ENCODE measurements around the gene ERG28. TPM values are rescaled to one million over a fixed set of nuclear protein-coding genes. Genes with fewer than 3 reads are reported as not detected.

The ERG28 gene
- total and polyA plus RNA-seq, 2 donors (not counting 1 experiment from before 2014, with no cell fraction given), result 13.5 to 43.9 TPM

DNA sequence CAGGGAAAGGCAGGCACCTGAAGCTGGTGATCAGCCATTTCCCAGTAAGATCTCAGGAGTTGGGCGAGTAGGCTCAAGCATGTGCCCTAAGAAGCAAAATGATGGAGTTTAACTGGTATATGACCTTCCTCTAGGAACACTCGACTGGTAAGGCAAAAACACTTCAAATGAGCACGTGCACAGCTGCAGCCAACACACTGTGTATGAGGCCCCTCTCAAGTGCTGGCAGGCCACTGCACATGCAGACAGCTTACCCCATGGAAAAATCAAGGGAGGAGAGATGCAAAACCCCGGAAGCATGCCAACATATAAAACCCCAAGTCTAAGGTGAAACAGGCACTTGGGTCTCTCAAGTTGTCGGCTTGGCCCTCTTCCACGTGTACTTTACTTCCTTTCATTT lies 39.6 kb upstream of the ERG28 start:
- no peak overlapping the region for H3K9ac ChIP-seq (ENCODE audit: insufficient read depth, low read length)
- no peak for TF ChIP-seq EZH2 (IDR thresholded peaks at IDR 0.05; ENCODE audit: low read length, missing control alignments)
- TF ChIP-seq, protein P1, sequence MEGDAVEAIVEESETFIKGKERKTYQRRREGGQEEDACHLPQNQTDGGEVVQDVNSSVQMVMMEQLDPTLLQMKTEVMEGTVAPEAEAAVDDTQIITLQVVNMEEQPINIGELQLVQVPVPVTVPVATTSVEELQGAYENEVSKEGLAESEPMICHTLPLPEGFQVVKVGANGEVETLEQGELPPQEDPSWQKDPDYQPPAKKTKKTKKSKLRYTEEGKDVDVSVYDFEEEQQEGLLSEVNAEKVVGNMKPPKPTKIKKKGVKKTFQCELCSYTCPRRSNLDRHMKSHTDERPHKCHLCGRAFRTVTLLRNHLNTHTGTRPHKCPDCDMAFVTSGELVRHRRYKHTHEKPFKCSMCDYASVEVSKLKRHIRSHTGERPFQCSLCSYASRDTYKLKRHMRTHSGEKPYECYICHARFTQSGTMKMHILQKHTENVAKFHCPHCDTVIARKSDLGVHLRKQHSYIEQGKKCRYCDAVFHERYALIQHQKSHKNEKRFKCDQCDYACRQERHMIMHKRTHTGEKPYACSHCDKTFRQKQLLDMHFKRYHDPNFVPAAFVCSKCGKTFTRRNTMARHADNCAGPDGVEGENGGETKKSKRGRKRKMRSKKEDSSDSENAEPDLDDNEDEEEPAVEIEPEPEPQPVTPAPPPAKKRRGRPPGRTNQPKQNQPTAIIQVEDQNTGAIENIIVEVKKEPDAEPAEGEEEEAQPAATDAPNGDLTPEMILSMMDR (conservative IDR thresholded peaks at IDR 0.05 in 1 of 2, IDR thresholded peaks at IDR 0.05 in 1 of 2; ENCODE audit: low read depth in 1 of 2, low read length in 2 of 2), result no peak
- no peak for DNase-seq (ENCODE audit: low read depth in 2 of 2)
- no peaks in the 10 kb centered on the region for H4K20me1 ChIP-seq (ENCODE audit: control insufficient read depth, extremely low read depth, insufficient read depth, low read length)
- no peak overlapping the region for H3K27ac ChIP-seq (ENCODE audit: insufficient read depth, low read length)
- no peaks in the 10 kb centered on the region for H3K79me2 ChIP-seq (ENCODE audit: control insufficient read depth, insufficient read depth, low read length)
- H3K36me3 ChIP-seq (ENCODE audit: control insufficient read depth, insufficient read depth, low read length), result peaks cover 1% of the 10 kb centered on the region
- H3K4me1 ChIP-seq (ENCODE audit: control insufficient read depth, extremely low read depth, insufficient read depth, low read length), result no peaks in the 10 kb centered on the region
- no peak overlapping the region for H2AFZ ChIP-seq (ENCODE audit: low read length)
- H3K4me3 ChIP-seq (replicated peaks in 1 of 4; ENCODE audit: control extremely low read depth in 1 of 4, insufficient read depth in 1 of 4, low read depth in 3 of 4, low read length in 4 of 4), result no peak overlapping the region
- no peak overlapping the region for H3K4me2 ChIP-seq (ENCODE audit: extremely low read depth, insufficient read depth, low read length)
- H3K9me3 ChIP-seq (ENCODE audit: control insufficient read depth, insufficient read depth, low read depth, low read length), result no peaks in the 10 kb centered on the region
- no peaks in the 10 kb centered on the region for H3K27me3 ChIP-seq (ENCODE audit: control insufficient read depth, insufficient read depth, low read length)

DNA sequence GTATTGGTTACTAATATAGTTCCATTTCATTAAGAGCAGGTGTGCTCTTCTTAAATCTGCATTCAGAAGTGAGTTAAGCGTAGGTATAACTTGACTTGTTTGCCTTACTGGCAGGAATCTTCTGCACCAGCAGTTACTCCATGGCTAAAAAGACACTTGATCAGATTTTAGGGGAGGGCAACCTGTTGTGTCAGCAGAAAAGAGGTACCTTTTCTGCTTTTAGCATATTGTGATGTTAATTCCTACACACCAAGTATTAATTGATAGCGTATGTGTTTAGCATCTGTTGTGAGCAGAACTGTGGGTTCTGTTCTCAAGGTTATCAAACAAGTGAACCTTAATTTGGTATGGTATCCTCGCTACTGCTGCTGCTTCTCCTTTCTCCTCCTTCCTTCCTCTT lies 38.7 kb upstream of the ERG28 start:
- TF ChIP-seq, protein P1 (conservative IDR thresholded peaks at IDR 0.05 in 1 of 2, IDR thresholded peaks at IDR 0.05 in 1 of 2; ENCODE audit: low read depth in 1 of 2, low read length in 2 of 2), result no peak
- TF ChIP-seq EZH2 (IDR thresholded peaks at IDR 0.05; ENCODE audit: low read length, missing control alignments), result no peak
- Histone ChIP-seq H3K79me2 (ENCODE audit: control insufficient read depth, insufficient read depth, low read length) (no peaks in the 10 kb centered on the region), H3K9me3 (ENCODE audit: control insufficient read depth, insufficient read depth, low read depth, low read length) (no peaks in the 10 kb centered on the region), H3K4me3 (replicated peaks in 1 of 4; ENCODE audit: control extremely low read depth in 1 of 4, insufficient read depth in 1 of 4, low read depth in 3 of 4, low read length in 4 of 4) (no peak overlapping the region), H3K27me3 (ENCODE audit: control insufficient read depth, insufficient read depth, low read length) (no peaks in the 10 kb centered on the region), H3K9ac (ENCODE audit: insufficient read depth, low read length) (no peak overlapping the region), H2AFZ (ENCODE audit: low read length) (no peak overlapping the region), H4K20me1 (ENCODE audit: control insufficient read depth, extremely low read depth, insufficient read depth, low read length) (no peaks in the 10 kb centered on the region), H3K4me1 (ENCODE audit: control insufficient read depth, extremely low read depth, insufficient read depth, low read length) (no peaks in the 10 kb centered on the region), H3K36me3 (ENCODE audit: control insufficient read depth, insufficient read depth, low read length) (peaks cover 1% of the 10 kb centered on the region), H3K4me2 (ENCODE audit: extremely low read depth, insufficient read depth, low read length) (no peak overlapping the region), H3K27ac (ENCODE audit: insufficient read depth, low read length) (no peak overlapping the region)
- DNase-seq (ENCODE audit: low read depth in 2 of 2), result no peak

DNA sequence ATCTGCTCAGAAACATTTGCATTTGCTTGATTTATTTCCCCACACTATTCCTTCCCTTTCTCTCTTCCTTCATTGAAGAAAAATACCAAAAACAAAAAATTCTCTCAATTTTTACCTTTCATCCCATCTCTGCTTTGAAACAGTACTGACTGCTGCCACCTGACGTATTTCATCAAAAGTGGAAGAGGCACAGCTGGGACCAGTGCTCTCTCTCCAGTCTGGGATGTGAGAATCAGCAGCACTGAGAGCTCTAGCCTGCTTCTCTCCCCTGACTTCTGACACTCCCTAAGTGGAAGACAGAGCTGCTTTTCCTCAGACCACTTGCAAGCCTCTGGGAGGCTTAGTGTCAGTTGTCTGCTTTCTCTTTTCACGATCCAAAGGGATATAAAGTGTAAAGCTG lies 37.2 kb upstream of the ERG28 start:
- no peak overlapping the region for H3K9ac ChIP-seq (ENCODE audit: insufficient read depth, low read length)
- TF ChIP-seq, protein P1 (conservative IDR thresholded peaks at IDR 0.05 in 1 of 2, IDR thresholded peaks at IDR 0.05 in 1 of 2; ENCODE audit: low read depth in 1 of 2, low read length in 2 of 2), result no peak
- TF ChIP-seq EZH2 (IDR thresholded peaks at IDR 0.05; ENCODE audit: low read length, missing control alignments), result no peak
- H3K4me3 ChIP-seq (replicated peaks in 1 of 4; ENCODE audit: control extremely low read depth in 1 of 4, insufficient read depth in 1 of 4, low read depth in 3 of 4, low read length in 4 of 4), result no peak overlapping the region
- no peaks in the 10 kb centered on the region for H3K79me2 ChIP-seq (ENCODE audit: control insufficient read depth, insufficient read depth, low read length)
- H3K4me2 ChIP-seq (ENCODE audit: extremely low read depth, insufficient read depth, low read length), result no peak overlapping the region
- no peak for DNase-seq (ENCODE audit: low read depth in 2 of 2)
- no peaks in the 10 kb centered on the region for H3K9me3 ChIP-seq (ENCODE audit: control insufficient read depth, insufficient read depth, low read depth, low read length)
- no peak overlapping the region for H3K27ac ChIP-seq (ENCODE audit: insufficient read depth, low read length)
- no peak overlapping the region for H2AFZ ChIP-seq (ENCODE audit: low read length)
- no peaks in the 10 kb centered on the region for H3K4me1 ChIP-seq (ENCODE audit: control insufficient read depth, extremely low read depth, insufficient read depth, low read length)
- no peaks in the 10 kb centered on the region for H4K20me1 ChIP-seq (ENCODE audit: control insufficient read depth, extremely low read depth, insufficient read depth, low read length)
- H3K27me3 ChIP-seq (ENCODE audit: control insufficient read depth, insufficient read depth, low read length), result no peaks in the 10 kb centered on the region
- H3K36me3 ChIP-seq (ENCODE audit: control insufficient read depth, insufficient read depth, low read length), result peaks cover 1% of the 10 kb centered on the region

Measured in fibroblast of lung (primary cell).